HCT116 (cell line): ENCODE data around the gene PLCE1. TPM values are rescaled to one million over a fixed set of nuclear protein-coding genes. Genes with fewer than 3 reads are reported as not detected.

Experiments
- ATAC-seq: fragments of 200-7000 bp; cut with Tn5 transposase; 2 replicates; pipeline ENCODE4 v1.9.1; 2020; ENCODE audit warnings: mild to moderate bottlenecking, moderate library complexity
- BruUV-seq: library from RNA; stranded (reverse); fragments of 400-500 nt; replicated peaks from 2 replicates; lab custom pipeline; 2021; lab: Mats Ljungman, UMichigan
- CTCF ChIA-PET: fragments of 300-600 bp; sonication (Branson Sonifier 250); formaldehyde crosslinking; loops from one replicate; lab custom pipeline; 2021; ENCODE audit warnings: antibody characterized with exemption; lab: Charles Lee
- POLR2A ChIA-PET: fragments of 300-600, 350-600 bp; sonication (Branson Sonifier 250); formaldehyde crosslinking; loops from one replicate; lab custom pipeline; 2021; ENCODE audit warnings: antibody characterized with exemption; lab: Charles Lee
- RAD21 ChIA-PET, 2 experiments: fragments of 300-600 bp; sonication (Branson Sonifier 250); formaldehyde crosslinking; loops; one replicate each; lab custom pipeline; 2023; ENCODE audit warnings: low total read pairs in 2 of 2; ENCODE audit not compliant: uncharacterized antibody in 2 of 2, unreplicated experiment in 2 of 2, low non-redundant PET in 1 of 2; lab: Charles Lee
- DNase-seq: peaks from one replicate; pipeline ENCODE4 v3.0.0-alpha.2; 2010; ENCODE audit warnings: low read depth, low spot score
- H2AFZ ChIP-seq: fragments of 200-600 bp; shearing (Covaris generic), sonication (generic); 2 replicates; pipeline ENCODE4 v1.6.1; 2017; ENCODE audit warnings: low read depth, mixed run types, mixed read lengths, antibody characterized with exemption, low read length; ENCODE audit not compliant: poor library complexity, severe bottlenecking
- H3K27ac ChIP-seq: 2 replicates; pipeline ENCODE4 v1.5.1; 2012; ENCODE audit warnings: low read depth, low read length
- H3K27me3 ChIP-seq: fragments of 200-600 bp; sonication (generic); 2 replicates; pipeline ENCODE4 v1.6.1; 2016; ENCODE audit warnings: mixed run types, low read length, mixed read lengths; ENCODE audit not compliant: insufficient read depth
- H3K36me3 ChIP-seq, 2 experiments: fragments of 200-500 bp in 1 of 2; fragments of 200-600 bp in 1 of 2; sonication (Bioruptor generic) in 1 of 2; sonication (generic) in 1 of 2; 2 replicates each; pipeline versions ENCODE4 v1.5.1 to v1.6.1; 2014 to 2016; ENCODE audit warnings: low read length in 2 of 2, inconsistent platforms in 1 of 2, mixed read lengths in 1 of 2, mixed run types in 1 of 2; ENCODE audit not compliant: insufficient read depth in 2 of 2, control insufficient read depth in 1 of 2
- H3K4me1 ChIP-seq, 2 experiments: fragments of 200-600 bp in 1 of 2; sonication (generic) in 1 of 2; 2 replicates each; pipeline versions ENCODE4 v1.5.1 to v1.6.1; 2012 to 2017; ENCODE audit warnings: low read length in 2 of 2, inconsistent platforms in 1 of 2, mild to moderate bottlenecking in 1 of 2, mixed read lengths in 1 of 2, mixed run types in 1 of 2, moderate library complexity in 1 of 2; ENCODE audit not compliant: insufficient read depth in 2 of 2, control insufficient read depth in 1 of 2
- H3K4me2 ChIP-seq: fragments of 200-600 bp; sonication (generic); 2 replicates; pipeline ENCODE4 v1.6.1; 2017; ENCODE audit warnings: mixed run types, low read length, mixed read lengths
- H3K4me3 ChIP-seq, 2 experiments: fragments of 200-600 bp in 1 of 2; sonication (generic) in 1 of 2; replicated peaks in 1 of 2; 2 replicates each; pipeline ENCODE4 v1.5.1; 2011 to 2016; ENCODE audit warnings: low read length in 2 of 2, control low read depth in 1 of 2, low read depth in 1 of 2, mild to moderate bottlenecking in 1 of 2, mixed read lengths in 1 of 2, mixed run types in 1 of 2
- H3K79me2 ChIP-seq: fragments of 200-600 bp; sonication (generic); 2 replicates; pipeline ENCODE4 v1.6.1; 2017; ENCODE audit warnings: mild to moderate bottlenecking, mixed run types, low read length, moderate library complexity, mixed read lengths; ENCODE audit not compliant: insufficient read depth
- H3K9ac ChIP-seq: fragments of 200-600 bp; sonication (generic); 2 replicates; pipeline ENCODE4 v1.6.1; 2016; ENCODE audit warnings: low read length, mixed read lengths
- H3K9me2 ChIP-seq: fragments of 200-600 bp; sonication (generic), shearing (Covaris generic); 2 replicates; pipeline ENCODE4 v1.6.1; 2017; ENCODE audit warnings: mixed run types, mild to moderate bottlenecking, moderate library complexity; ENCODE audit not compliant: insufficient read depth
- H3K9me3 ChIP-seq, 2 experiments: fragments of 200-500 bp in 1 of 2; fragments of 200-600 bp in 1 of 2; sonication (Bioruptor generic) in 1 of 2; sonication (generic) in 1 of 2; 2 replicates each; pipeline ENCODE4 v1.6.1; 2014 to 2017; ENCODE audit warnings: low read length in 2 of 2, mixed read lengths in 2 of 2, inconsistent platforms in 1 of 2, low read depth in 1 of 2, mild to moderate bottlenecking in 1 of 2, mixed run types in 1 of 2, moderate library complexity in 1 of 2; ENCODE audit not compliant: control insufficient read depth in 1 of 2, insufficient read depth in 1 of 2
- H4K20me1 ChIP-seq: fragments of 200-600 bp; sonication (generic), shearing (Covaris generic); 2 replicates; pipeline ENCODE4 v1.6.1; 2017; ENCODE audit warnings: mixed run types, mild to moderate bottlenecking, moderate library complexity; ENCODE audit not compliant: insufficient read depth
- EGR1 ChIP-seq: IDR thresholded peaks from 2 replicates; pipeline ENCODE4 v1.6.1; 2012; ENCODE audit warnings: low read depth
- ELF1 ChIP-seq: IDR thresholded peaks from 2 replicates; pipeline ENCODE4 v1.6.1; 2012; ENCODE audit warnings: low read depth, borderline replicate concordance
- EZH2 ChIP-seq: fragments of 200-600 bp; sonication (generic); IDR thresholded peaks from 2 replicates; pipeline ENCODE4 v1.6.1; 2017; ENCODE audit warnings: antibody characterized with exemption, mixed run types
- POLR2A ChIP-seq: IDR thresholded peaks from 2 replicates; pipeline ENCODE4 v1.7.0; 2011; ENCODE audit warnings: borderline replicate concordance; ENCODE audit not compliant: insufficient read depth, insufficient read length; ENCODE audit errors: extremely low read depth
- RAD21 ChIP-seq: IDR thresholded peaks from 2 replicates; pipeline ENCODE4 v1.6.1; 2012; ENCODE audit warnings: low read depth, mild to moderate bottlenecking
- SRF ChIP-seq: IDR thresholded peaks from 2 replicates; pipeline ENCODE4 v1.6.1; 2012; ENCODE audit warnings: low read depth
- YY1 ChIP-seq: IDR thresholded peaks from 2 replicates; pipeline ENCODE4 v1.6.1; 2011; ENCODE audit warnings: low read length, low read depth, moderate library complexity, mild to moderate bottlenecking; ENCODE audit not compliant: insufficient replicate concordance; ENCODE audit errors: extremely low read depth
- intact Hi-C: fragments of 100-400 bp; cut with micrococcal nuclease; formaldehyde crosslinking; loops from 2 replicates; pipeline ENCODE4 v1.10.0; 2022
- total RNA-seq: library from RNA; stranded (reverse); gene quantifications from one replicate; pipeline ENCODE4 v1.2.1, GENCODE V29; 2021; ENCODE audit not compliant: unreplicated experiment
- TF ChIP-seq, protein P1 (sequence below): IDR thresholded peaks from 2 replicates; pipeline ENCODE4 v1.6.1; 2011; ENCODE audit warnings: mild to moderate bottlenecking, low read length, moderate library complexity; ENCODE audit not compliant: insufficient replicate concordance; ENCODE audit errors: extremely low read depth
- TF ChIP-seq, protein P2 (sequence below): IDR thresholded peaks from 2 replicates; pipeline ENCODE4 v1.6.1; 2012
- TF ChIP-seq, protein P3 (sequence below): IDR thresholded peaks from 2 replicates; pipeline ENCODE4 v1.6.1; 2012

The PLCE1 gene
- total RNA-seq, 1 experiment from 2014 or later = 2.5 TPM

DNA sequence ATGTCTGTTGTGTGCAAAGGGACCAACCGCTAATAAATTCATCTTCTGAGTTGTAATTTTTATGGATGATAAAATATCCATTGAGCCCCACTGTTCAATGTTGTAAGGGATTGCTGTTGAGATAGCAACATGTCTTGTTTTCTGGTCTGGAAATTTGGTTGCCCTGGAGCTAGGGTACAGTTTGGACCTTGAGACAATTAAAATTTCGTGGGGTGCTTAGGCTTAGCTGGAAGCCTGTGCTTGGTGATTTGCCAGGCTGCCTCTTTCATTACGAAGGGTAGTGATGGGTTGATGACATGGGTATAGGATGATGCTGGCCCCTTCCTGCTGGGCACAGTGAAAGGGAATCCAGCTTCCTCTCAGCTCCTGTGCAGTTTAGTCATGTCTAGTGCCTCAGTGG, 43.6 kb downstream of the PLCE1 start:
- DNase-seq = no peak
- Histone ChIP-seq H3K27ac (no peak overlapping the region), H3K4me2 (peak overlapping the region; percentile 42; the same call in 1 of the 2 replicates), H3K9ac (no peak overlapping the region), H3K9me2 (no peaks in the 10 kb centered on the region), H3K79me2 (no peaks in the 10 kb centered on the region), H3K36me3 (no peaks in the 10 kb centered on the region), H3K4me1 (peaks cover 6 to 16% of the 10 kb centered on the region in 2 experiments; a peak in 3 of 4 replicates), H4K20me1 (no peaks in the 10 kb centered on the region), H3K27me3 (no peaks in the 10 kb centered on the region), H3K4me3 (no peak overlapping the region), H3K9me3 (no peaks in the 10 kb centered on the region), H2AFZ (no peak overlapping the region)
- ChIA-PET CTCF (no interaction called here), RAD21 (no interaction called here), POLR2A (no interaction called here)
- intact Hi-C loops = no loop called here
- BruUV-seq = no TSS peak
- TF ChIP-seq YY1 = no peak
- no peak for TF ChIP-seq RAD21
- TF ChIP-seq SRF = no peak
- TF ChIP-seq, protein P1, sequence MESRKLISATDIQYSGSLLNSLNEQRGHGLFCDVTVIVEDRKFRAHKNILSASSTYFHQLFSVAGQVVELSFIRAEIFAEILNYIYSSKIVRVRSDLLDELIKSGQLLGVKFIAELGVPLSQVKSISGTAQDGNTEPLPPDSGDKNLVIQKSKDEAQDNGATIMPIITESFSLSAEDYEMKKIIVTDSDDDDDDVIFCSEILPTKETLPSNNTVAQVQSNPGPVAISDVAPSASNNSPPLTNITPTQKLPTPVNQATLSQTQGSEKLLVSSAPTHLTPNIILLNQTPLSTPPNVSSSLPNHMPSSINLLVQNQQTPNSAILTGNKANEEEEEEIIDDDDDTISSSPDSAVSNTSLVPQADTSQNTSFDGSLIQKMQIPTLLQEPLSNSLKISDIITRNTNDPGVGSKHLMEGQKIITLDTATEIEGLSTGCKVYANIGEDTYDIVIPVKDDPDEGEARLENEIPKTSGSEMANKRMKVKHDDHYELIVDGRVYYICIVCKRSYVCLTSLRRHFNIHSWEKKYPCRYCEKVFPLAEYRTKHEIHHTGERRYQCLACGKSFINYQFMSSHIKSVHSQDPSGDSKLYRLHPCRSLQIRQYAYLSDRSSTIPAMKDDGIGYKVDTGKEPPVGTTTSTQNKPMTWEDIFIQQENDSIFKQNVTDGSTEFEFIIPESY = no peak
- ATAC-seq = no peak

DNA sequence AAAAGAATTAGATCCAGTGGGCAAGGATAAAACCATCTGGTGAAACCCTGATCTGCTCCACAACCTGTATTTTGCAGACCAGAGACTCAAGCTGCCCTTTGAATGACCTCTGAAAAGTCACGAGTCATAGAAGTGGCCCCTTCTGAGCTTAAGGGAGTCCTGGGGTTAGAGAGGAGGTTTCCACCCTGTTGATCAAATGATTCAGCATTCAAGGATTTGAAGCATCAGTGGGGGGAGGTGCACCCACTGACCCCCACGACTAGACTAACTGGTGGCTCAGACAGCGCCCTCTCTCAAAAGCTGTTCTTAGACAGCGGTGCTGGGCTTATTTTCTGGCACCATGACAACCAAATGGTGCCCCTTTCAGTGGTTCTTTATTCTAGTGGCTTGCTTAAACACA, 44.3 kb downstream of the PLCE1 start:
- H3K36me3 ChIP-seq = no peaks in the 10 kb centered on the region
- H2AFZ ChIP-seq = no peak overlapping the region
- intact Hi-C loops = no loop called here
- no peaks in the 10 kb centered on the region for H3K79me2 ChIP-seq
- H3K4me2 ChIP-seq = peak overlapping the region; percentile 42
- H4K20me1 ChIP-seq = no peaks in the 10 kb centered on the region
- CTCF ChIA-PET = no interaction called here
- peaks cover 6 to 20% of the 10 kb centered on the region in 2 experiments; a peak in 3 of 4 replicates for H3K4me1 ChIP-seq
- H3K27me3 ChIP-seq = no peaks in the 10 kb centered on the region
- no TSS peak for BruUV-seq
- RAD21 ChIA-PET = no interaction called here
- no peaks in the 10 kb centered on the region for H3K9me2 ChIP-seq
- DNase-seq = no peak
- no peak overlapping the region for H3K27ac ChIP-seq
- no peak overlapping the region for H3K9ac ChIP-seq
- no peak for TF ChIP-seq YY1
- TF ChIP-seq SRF = no peak
- TF ChIP-seq EGR1 = no peak
- TF ChIP-seq, protein P2, sequence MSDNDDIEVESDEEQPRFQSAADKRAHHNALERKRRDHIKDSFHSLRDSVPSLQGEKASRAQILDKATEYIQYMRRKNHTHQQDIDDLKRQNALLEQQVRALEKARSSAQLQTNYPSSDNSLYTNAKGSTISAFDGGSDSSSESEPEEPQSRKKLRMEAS = no peak
- no peak for TF ChIP-seq RAD21
- TF ChIP-seq ELF1 = no peak
- TF ChIP-seq POLR2A = no peak
- TF ChIP-seq, protein P3, sequence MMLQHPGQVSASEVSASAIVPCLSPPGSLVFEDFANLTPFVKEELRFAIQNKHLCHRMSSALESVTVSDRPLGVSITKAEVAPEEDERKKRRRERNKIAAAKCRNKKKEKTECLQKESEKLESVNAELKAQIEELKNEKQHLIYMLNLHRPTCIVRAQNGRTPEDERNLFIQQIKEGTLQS = no peak
- no peak for TF ChIP-seq EZH2
- TF ChIP-seq, protein P1 = no peak
- POLR2A ChIA-PET = no interaction called here
- no peak overlapping the region for H3K4me3 ChIP-seq
- ATAC-seq = peak; percentile 44; the same call in 1 of the 2 replicates
- H3K9me3 ChIP-seq = no peaks in the 10 kb centered on the region
